Neural cell (in vitro differentiated cells): ENCODE results near the gene OR7C1. TPM values are rescaled to one million over a fixed set of nuclear protein-coding genes. Genes with fewer than 3 reads are reported as not detected.
"Not testable (repeated sequence)": the region's sequence is repeated elsewhere in the genome, so short reads cannot be mapped to it uniquely, and the experiment has no call there.

ENCODE experiments used
- H2AFZ ChIP-seq: fragments of 200-600, 300-800 bp; sonication (generic), shearing (Covaris generic); 2 replicates; pipeline ENCODE4 v1.6.0; 2014; ENCODE audit warnings: low read depth, mild to moderate bottlenecking, antibody characterized with exemption, low read length, moderate library complexity
- H3F3A ChIP-seq: fragments of 200-600 bp; shearing (Covaris generic); 2 replicates; pipeline ENCODE4 v1.6.1; 2016; ENCODE audit warnings: mild to moderate bottlenecking, moderate library complexity, mixed read lengths, antibody characterized with exemption, low read length; ENCODE audit not compliant: insufficient read depth, poor library complexity, severe bottlenecking
- H3K27ac ChIP-seq: fragments of 200-600, 300-800 bp; sonication (generic), shearing (Covaris generic); 2 replicates; pipeline ENCODE4 v1.5.1; 2014; ENCODE audit warnings: mild to moderate bottlenecking, low read length, moderate library complexity
- H3K27me3 ChIP-seq: fragments of 300-800, 200-600 bp; sonication (generic), shearing (Covaris generic); 2 replicates; pipeline ENCODE4 v1.6.0; 2014; ENCODE audit warnings: mild to moderate bottlenecking, low read depth, low read length, moderate library complexity; ENCODE audit not compliant: insufficient read depth
- H3K36me3 ChIP-seq: fragments of 300-800, 200-600 bp; sonication (generic), shearing (Covaris generic); 2 replicates; pipeline ENCODE4 v1.5.1; 2014; ENCODE audit warnings: mild to moderate bottlenecking, antibody characterized with exemption, low read length, moderate library complexity; ENCODE audit not compliant: insufficient read depth
- H3K4me2 ChIP-seq: fragments of 300-800, 200-600 bp; sonication (generic), shearing (Covaris generic); 2 replicates; pipeline ENCODE4 v1.6.0; 2014; ENCODE audit warnings: mild to moderate bottlenecking, low read length
- H3K4me3 ChIP-seq: fragments of 300-800, 200-600 bp; sonication (generic), shearing (Covaris generic); 2 replicates; pipeline ENCODE4 v1.5.1; 2014; ENCODE audit warnings: mild to moderate bottlenecking, low read length, moderate library complexity
- H3K79me2 ChIP-seq: fragments of 200-600 bp; shearing (Covaris generic); replicated peaks from 2 replicates; pipeline ENCODE4 v1.6.0; 2014; ENCODE audit warnings: mild to moderate bottlenecking, low read length, moderate library complexity; ENCODE audit not compliant: insufficient read depth
- H3K9ac ChIP-seq: fragments of 300-800, 200-600 bp; sonication (generic), shearing (Covaris generic); 2 replicates; pipeline ENCODE4 v1.6.1; 2016; ENCODE audit warnings: mild to moderate bottlenecking, low read length, mixed read lengths
- H3K9me2 ChIP-seq: fragments of 200-600 bp; shearing (Covaris generic); 2 replicates; pipeline ENCODE4 v1.6.1; 2016; ENCODE audit warnings: mild to moderate bottlenecking, low read length, mixed read lengths; ENCODE audit not compliant: insufficient read depth
- H3K9me3 ChIP-seq: fragments of 200-600, 300-800 bp; sonication (generic), shearing (Covaris generic); 2 replicates; pipeline ENCODE4 v1.6.1; 2016; ENCODE audit warnings: mild to moderate bottlenecking, mixed run types, low read length, moderate library complexity, mixed read lengths
- H4K20me1 ChIP-seq: fragments of 200-600 bp; shearing (Covaris generic); 2 replicates; pipeline ENCODE4 v1.6.1; 2016; ENCODE audit warnings: mild to moderate bottlenecking, mixed run types; ENCODE audit not compliant: insufficient read depth
- EP300 ChIP-seq: fragments of 450-650 bp; conservative IDR thresholded peaks from 2 replicates; pipeline ENCODE4 v1.6.1; 2014; ENCODE audit warnings: antibody characterized with exemption, mild to moderate bottlenecking, moderate library complexity; ENCODE audit not compliant: poor library complexity, severe bottlenecking
- EZH2 ChIP-seq: fragments of 200-600, 300-800 bp; shearing (Covaris generic), sonication (generic); IDR thresholded peaks from 2 replicates; pipeline ENCODE4 v1.6.1; 2014; ENCODE audit warnings: antibody characterized with exemption, low read length, borderline replicate concordance, mild to moderate bottlenecking; ENCODE audit not compliant: insufficient read depth, poor library complexity, severe bottlenecking
- MXI1 ChIP-seq: fragments of 450-650 bp; conservative IDR thresholded peaks from 2 replicates; pipeline ENCODE4 v1.6.1; 2014; ENCODE audit warnings: antibody characterized with exemption, mild to moderate bottlenecking; ENCODE audit not compliant: poor library complexity, severe bottlenecking
- POLR2AphosphoS5 ChIP-seq: IDR thresholded peaks from 2 replicates; pipeline ENCODE4 v1.6.1; 2012
- RAD21 ChIP-seq: fragments of 450-650 bp; conservative IDR thresholded peaks from 2 replicates; pipeline ENCODE4 v1.6.1; 2014; ENCODE audit warnings: antibody characterized with exemption, mild to moderate bottlenecking, moderate library complexity
- REST ChIP-seq: IDR thresholded peaks from 2 replicates; pipeline ENCODE4 v1.6.1; 2012; ENCODE audit warnings: borderline replicate concordance
- SMC3 ChIP-seq: fragments of 450-650 bp; conservative IDR thresholded peaks from 2 replicates; pipeline ENCODE4 v1.6.1; 2014; ENCODE audit warnings: antibody characterized with exemption, mild to moderate bottlenecking, moderate library complexity; ENCODE audit not compliant: poor library complexity
- TAF1 ChIP-seq: IDR thresholded peaks from 2 replicates; pipeline ENCODE4 v1.6.1; 2012; ENCODE audit warnings: low read depth
- polyA plus RNA-seq: library from polyadenylated mRNA; depleted of rRNA; stranded (reverse); fragments of >200 nt; gene quantifications from 2 replicates; pipeline ENCODE4 v1.2.3, GENCODE V29; 2014

Gene OR7C1
- polyA plus RNA-seq, 1 donor from 2014 or later = not detected

GRCh38 chr19:14798760-14799159, 36.2 kb downstream of the OR7C1 start:
- TF ChIP-seq POLR2AphosphoS5 (no peak), MXI1 (no peak), REST (no peak), RAD21 (no peak), EZH2 (no peak), TAF1 (no peak), EP300 (no peak)
- Histone ChIP-seq H3K79me2 (no peaks in the 10 kb centered on the region), H3K27ac (no peak overlapping the region), H4K20me1 (no peaks in the 10 kb centered on the region), H3K9ac (no peak overlapping the region), H3K36me3 (no peaks in the 10 kb centered on the region), H2AFZ (no peak overlapping the region), H3K27me3 (no peaks in the 10 kb centered on the region), H3K9me3 (no peaks in the 10 kb centered on the region), H3K4me2 (no peak overlapping the region), H3F3A (no peaks in the 10 kb centered on the region), H3K9me2 (no peaks in the 10 kb centered on the region), H3K4me3 (no peak overlapping the region)

DNA sequence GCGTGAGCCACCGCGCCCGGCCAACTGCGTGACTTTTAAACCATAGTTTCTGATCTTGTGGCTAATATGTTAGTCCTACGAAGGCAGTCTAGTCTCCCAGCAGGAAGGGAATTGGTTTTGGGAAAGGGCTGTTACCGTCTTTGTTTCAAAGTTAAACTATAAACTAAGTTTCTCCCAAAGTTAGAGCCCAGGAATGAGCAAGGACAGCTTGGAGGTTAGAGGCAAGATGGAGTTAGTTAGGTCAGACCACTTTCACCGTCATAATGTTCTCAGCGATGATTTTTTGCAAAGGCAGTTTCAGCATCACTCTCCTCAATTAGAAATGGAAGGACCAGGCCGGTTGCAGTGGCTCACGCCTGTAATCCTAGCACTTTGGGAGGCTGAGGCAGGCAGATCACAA, 39.0 kb downstream of the OR7C1 start:
- H2AFZ ChIP-seq = no peak overlapping the region
- no peak overlapping the region for H3K27ac ChIP-seq
- H3K27me3 ChIP-seq = no peaks in the 10 kb centered on the region
- no peak overlapping the region for H3K9ac ChIP-seq
- no peaks in the 10 kb centered on the region for H3K79me2 ChIP-seq
- no peaks in the 10 kb centered on the region for H3F3A ChIP-seq
- H3K9me2 ChIP-seq = no peaks in the 10 kb centered on the region
- H3K4me2 ChIP-seq = no peak overlapping the region
- no peak for TF ChIP-seq SMC3
- H4K20me1 ChIP-seq = no peaks in the 10 kb centered on the region
- H3K4me3 ChIP-seq = no peak overlapping the region
- no peaks in the 10 kb centered on the region for H3K9me3 ChIP-seq
- no peaks in the 10 kb centered on the region for H3K36me3 ChIP-seq

GRCh38 chr19:14795078-14795721, 39.8 kb downstream of the OR7C1 start:
- no peaks in the 10 kb centered on the region for H3F3A ChIP-seq
- no peak overlapping the region for H2AFZ ChIP-seq
- H3K36me3 ChIP-seq = no peaks in the 10 kb centered on the region
- no peaks in the 10 kb centered on the region for H3K27me3 ChIP-seq
- H3K4me3 ChIP-seq = no peak overlapping the region
- H3K4me2 ChIP-seq = no peak overlapping the region
- H4K20me1 ChIP-seq = no peaks in the 10 kb centered on the region
- no peaks in the 10 kb centered on the region for H3K9me2 ChIP-seq
- no peaks in the 10 kb centered on the region for H3K79me2 ChIP-seq
- TF ChIP-seq REST (no peak), SMC3 (no peak)
- no peaks in the 10 kb centered on the region for H3K9me3 ChIP-seq
- H3K9ac ChIP-seq = no peak overlapping the region
- no peak overlapping the region for H3K27ac ChIP-seq

GRCh38 chr19:14792250-14792649, 42.7 kb downstream of the OR7C1 start:
- not testable (repeated sequence) for H3K9me3 ChIP-seq, H3K79me2 ChIP-seq, H3K36me3 ChIP-seq, H3K9ac ChIP-seq, H4K20me1 ChIP-seq, H3K9me2 ChIP-seq, H3F3A ChIP-seq, H2AFZ ChIP-seq, H3K27ac ChIP-seq, H3K4me3 ChIP-seq, H3K27me3 ChIP-seq, H3K4me2 ChIP-seq
